ENCODE measurements around the gene SLX4IP.
"Not testable (repeated sequence)": the region's sequence is repeated elsewhere in the genome, so short reads cannot be mapped to it uniquely, and the experiment has no call there.

DNA sequence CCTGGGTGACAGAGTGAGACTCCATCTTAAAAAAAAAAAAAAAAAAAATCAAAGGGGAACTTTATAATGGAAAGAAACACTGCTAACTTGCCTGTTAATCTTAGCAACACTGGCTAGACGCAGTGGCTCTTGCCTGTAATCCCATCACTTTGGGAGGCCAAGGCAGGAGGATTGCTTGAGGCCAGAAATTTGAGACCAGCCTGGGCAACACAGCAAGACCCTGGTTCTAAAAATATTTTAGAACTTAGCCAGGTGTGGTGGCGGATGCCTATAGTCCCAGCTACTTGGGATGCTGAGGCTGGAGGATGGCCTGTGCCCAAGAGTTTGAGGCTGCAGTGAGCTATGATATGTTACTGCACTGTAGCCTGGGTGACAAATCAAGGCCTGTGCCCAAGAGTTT is 17.9 kb upstream of the SLX4IP start:
- TF ChIP-seq, protein P1, sequence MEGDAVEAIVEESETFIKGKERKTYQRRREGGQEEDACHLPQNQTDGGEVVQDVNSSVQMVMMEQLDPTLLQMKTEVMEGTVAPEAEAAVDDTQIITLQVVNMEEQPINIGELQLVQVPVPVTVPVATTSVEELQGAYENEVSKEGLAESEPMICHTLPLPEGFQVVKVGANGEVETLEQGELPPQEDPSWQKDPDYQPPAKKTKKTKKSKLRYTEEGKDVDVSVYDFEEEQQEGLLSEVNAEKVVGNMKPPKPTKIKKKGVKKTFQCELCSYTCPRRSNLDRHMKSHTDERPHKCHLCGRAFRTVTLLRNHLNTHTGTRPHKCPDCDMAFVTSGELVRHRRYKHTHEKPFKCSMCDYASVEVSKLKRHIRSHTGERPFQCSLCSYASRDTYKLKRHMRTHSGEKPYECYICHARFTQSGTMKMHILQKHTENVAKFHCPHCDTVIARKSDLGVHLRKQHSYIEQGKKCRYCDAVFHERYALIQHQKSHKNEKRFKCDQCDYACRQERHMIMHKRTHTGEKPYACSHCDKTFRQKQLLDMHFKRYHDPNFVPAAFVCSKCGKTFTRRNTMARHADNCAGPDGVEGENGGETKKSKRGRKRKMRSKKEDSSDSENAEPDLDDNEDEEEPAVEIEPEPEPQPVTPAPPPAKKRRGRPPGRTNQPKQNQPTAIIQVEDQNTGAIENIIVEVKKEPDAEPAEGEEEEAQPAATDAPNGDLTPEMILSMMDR (IDR thresholded peaks at IDR 0.05; ENCODE audit: insufficient read depth, low read length), result not testable (repeated sequence)
- TF ChIP-seq, protein P2, sequence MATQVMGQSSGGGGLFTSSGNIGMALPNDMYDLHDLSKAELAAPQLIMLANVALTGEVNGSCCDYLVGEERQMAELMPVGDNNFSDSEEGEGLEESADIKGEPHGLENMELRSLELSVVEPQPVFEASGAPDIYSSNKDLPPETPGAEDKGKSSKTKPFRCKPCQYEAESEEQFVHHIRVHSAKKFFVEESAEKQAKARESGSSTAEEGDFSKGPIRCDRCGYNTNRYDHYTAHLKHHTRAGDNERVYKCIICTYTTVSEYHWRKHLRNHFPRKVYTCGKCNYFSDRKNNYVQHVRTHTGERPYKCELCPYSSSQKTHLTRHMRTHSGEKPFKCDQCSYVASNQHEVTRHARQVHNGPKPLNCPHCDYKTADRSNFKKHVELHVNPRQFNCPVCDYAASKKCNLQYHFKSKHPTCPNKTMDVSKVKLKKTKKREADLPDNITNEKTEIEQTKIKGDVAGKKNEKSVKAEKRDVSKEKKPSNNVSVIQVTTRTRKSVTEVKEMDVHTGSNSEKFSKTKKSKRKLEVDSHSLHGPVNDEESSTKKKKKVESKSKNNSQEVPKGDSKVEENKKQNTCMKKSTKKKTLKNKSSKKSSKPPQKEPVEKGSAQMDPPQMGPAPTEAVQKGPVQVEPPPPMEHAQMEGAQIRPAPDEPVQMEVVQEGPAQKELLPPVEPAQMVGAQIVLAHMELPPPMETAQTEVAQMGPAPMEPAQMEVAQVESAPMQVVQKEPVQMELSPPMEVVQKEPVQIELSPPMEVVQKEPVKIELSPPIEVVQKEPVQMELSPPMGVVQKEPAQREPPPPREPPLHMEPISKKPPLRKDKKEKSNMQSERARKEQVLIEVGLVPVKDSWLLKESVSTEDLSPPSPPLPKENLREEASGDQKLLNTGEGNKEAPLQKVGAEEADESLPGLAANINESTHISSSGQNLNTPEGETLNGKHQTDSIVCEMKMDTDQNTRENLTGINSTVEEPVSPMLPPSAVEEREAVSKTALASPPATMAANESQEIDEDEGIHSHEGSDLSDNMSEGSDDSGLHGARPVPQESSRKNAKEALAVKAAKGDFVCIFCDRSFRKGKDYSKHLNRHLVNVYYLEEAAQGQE (IDR thresholded peaks at IDR 0.05; ENCODE audit: insufficient replicate concordance, low read depth), result not testable (repeated sequence)
